SK-N-SH (cell line): ENCODE data around the gene PSIP1. TPM values are rescaled to one million over a fixed set of nuclear protein-coding genes. Genes with fewer than 3 reads are reported as not detected.
A peak's percentile ranks its signal among the peaks of the same experiment; 100 is the strongest.

ENCODE experiments used
- CTCF ChIA-PET: fragments of 300-600, 350-600 bp; formaldehyde crosslinking; extraction: SDS; loops from one replicate; lab custom pipeline; 2021; lab: Yijun Ruan, JAX
- POLR2A ChIA-PET: fragments of 350-600 bp; sonication (Branson Sonifier 250); formaldehyde crosslinking; extraction: SDS; loops from one replicate; lab custom pipeline; 2020; ENCODE audit warnings: antibody characterized with exemption, inconsistent platforms; lab: Yijun Ruan, JAX
- DNase-seq: peaks from one replicate; pipeline ENCODE4 v3.0.0; 2012
- H2AFZ ChIP-seq: fragments of 200-600 bp; sonication (generic); 2 replicates; pipeline ENCODE4 v1.8.1; 2016; ENCODE audit warnings: antibody characterized with exemption, mild to moderate bottlenecking, low read depth
- H3F3A ChIP-seq: fragments of 200-600 bp; sonication (generic); replicated peaks from 2 replicates; pipeline ENCODE3; 2016; ENCODE audit warnings: antibody characterized with exemption, mild to moderate bottlenecking; ENCODE audit not compliant: insufficient read depth
- H3K27ac ChIP-seq, 2 experiments: fragments of 200-500 bp in 1 of 2; fragments of 200-600 bp in 1 of 2; sonication (Bioruptor generic) in 1 of 2; sonication (generic), shearing (Covaris generic) in 1 of 2; 2 replicates each; pipeline versions ENCODE4 v1.5.1 to v1.6.1; 2014 to 2016; ENCODE audit warnings: low read depth in 2 of 2, inconsistent platforms in 1 of 2, low read length in 1 of 2, mild to moderate bottlenecking in 1 of 2, mixed read lengths in 1 of 2
- H3K27me3 ChIP-seq: fragments of 200-600 bp; sonication (generic), shearing (Covaris generic); 2 replicates; pipeline ENCODE4 v1.6.1; 2016; ENCODE audit warnings: mixed run types; ENCODE audit not compliant: insufficient read depth
- H3K36me3 ChIP-seq, 2 experiments: fragments of 200-500 bp in 1 of 2; fragments of 200-600 bp in 1 of 2; sonication (Bioruptor generic) in 1 of 2; sonication (generic) in 1 of 2; replicated peaks in 1 of 2; 2 replicates each; pipeline versions ENCODE3 to v1.5.1; 2014 to 2016; ENCODE audit warnings: low read length in 1 of 2, mild to moderate bottlenecking in 1 of 2; ENCODE audit not compliant: insufficient read depth in 2 of 2, control insufficient read depth in 1 of 2
- H3K4me1 ChIP-seq, 2 experiments: fragments of 200-500 bp in 1 of 2; fragments of 200-600 bp in 1 of 2; sonication (Bioruptor generic) in 1 of 2; sonication (generic), shearing (Covaris generic) in 1 of 2; 2 replicates each; pipeline versions ENCODE4 v1.5.1 to v1.6.1; 2014 to 2016; ENCODE audit warnings: low read depth in 1 of 2, low read length in 1 of 2, mixed run types in 1 of 2; ENCODE audit not compliant: insufficient read depth in 2 of 2, control insufficient read depth in 1 of 2
- H3K4me2 ChIP-seq: fragments of 200-600 bp; sonication (generic), shearing (Covaris generic); 2 replicates; pipeline ENCODE4 v1.6.1; 2017; ENCODE audit warnings: mixed run types
- H3K4me3 ChIP-seq, 2 experiments: fragments of 200-500 bp in 1 of 2; fragments of 200-600 bp in 1 of 2; sonication (Bioruptor generic) in 1 of 2; sonication (generic), shearing (Covaris generic) in 1 of 2; 2 replicates each; pipeline versions ENCODE4 v1.5.1 to v1.8.1; 2014 to 2016; ENCODE audit warnings: low read depth in 2 of 2, inconsistent platforms in 1 of 2, low read length in 1 of 2, mild to moderate bottlenecking in 1 of 2, mixed read lengths in 1 of 2, moderate library complexity in 1 of 2
- H3K79me2 ChIP-seq: fragments of 200-600 bp; sonication (generic); 2 replicates; pipeline ENCODE4 v1.8.1; 2017; ENCODE audit warnings: mild to moderate bottlenecking; ENCODE audit not compliant: insufficient read depth
- H3K9ac ChIP-seq: fragments of 200-600 bp; sonication (generic); 2 replicates; pipeline ENCODE4 v1.6.1; 2017; ENCODE audit warnings: mixed run types
- H3K9me2 ChIP-seq: fragments of 200-600 bp; sonication (generic); 2 replicates; pipeline ENCODE4 v1.6.1; 2017; ENCODE audit warnings: mixed run types
- H3K9me3 ChIP-seq: fragments of 200-600 bp; sonication (generic); 2 replicates; pipeline ENCODE4 v1.6.1; 2017; ENCODE audit warnings: mixed run types, mild to moderate bottlenecking, moderate library complexity
- H4K20me1 ChIP-seq: fragments of 200-600 bp; sonication (generic); 2 replicates; pipeline ENCODE4 v1.6.1; 2017; ENCODE audit warnings: mild to moderate bottlenecking, mixed run types; ENCODE audit not compliant: insufficient read depth
- CHD2 ChIP-seq: fragments of 150-350 bp; IDR thresholded peaks from 2 replicates; pipeline ENCODE4 v1.6.1; 2018; ENCODE audit warnings: low read length; ENCODE audit not compliant: partially characterized antibody
- EP300 ChIP-seq, 2 experiments: IDR thresholded peaks; 2 replicates each; pipeline versions ENCODE4 v1.4.0 to v1.6.1; 2012; ENCODE audit warnings: borderline replicate concordance in 1 of 2, low read depth in 1 of 2, low read length in 1 of 2
- FOXJ3 ChIP-seq: sonication (generic); formaldehyde crosslinking; IDR thresholded peaks from 2 replicates; pipeline ENCODE4 v1.5.1; 2020; ENCODE audit warnings: mild to moderate bottlenecking, missing genetic modification reagents
- GATA2 ChIP-seq: sonication (generic); formaldehyde crosslinking; IDR thresholded peaks from 2 replicates; pipeline ENCODE4 v1.5.0; 2020; ENCODE audit warnings: mild to moderate bottlenecking, missing genetic modification reagents
- MXI1 ChIP-seq: IDR thresholded peaks from 2 replicates; pipeline ENCODE4 v1.6.1; 2012; ENCODE audit warnings: mild to moderate bottlenecking, low read depth, low read length, improper control_type of control experiment
- POLR2AphosphoS5 ChIP-seq: IDR thresholded peaks from 2 replicates; pipeline ENCODE4 v1.6.1; 2012; ENCODE audit warnings: low read depth, low read length
- RCOR1 ChIP-seq: fragments of 150-350 bp; IDR thresholded peaks from 2 replicates; pipeline ENCODE4 v1.6.1; 2017; ENCODE audit warnings: antibody characterized with exemption, low read length
- RXRA ChIP-seq: IDR thresholded peaks from 2 replicates; pipeline ENCODE4 v1.4.0; 2012; ENCODE audit warnings: low read depth, mild to moderate bottlenecking, borderline replicate concordance
- SIN3A ChIP-seq: IDR thresholded peaks from 2 replicates; pipeline ENCODE4 v1.6.1; 2012; ENCODE audit warnings: low read depth, mild to moderate bottlenecking, low read length, moderate library complexity, borderline replicate concordance
- SMC3 ChIP-seq: IDR thresholded peaks from 2 replicates; pipeline ENCODE4 v1.6.1; 2012; ENCODE audit warnings: low read depth, low read length, improper control_type of control experiment
- TAF1 ChIP-seq: IDR thresholded peaks from 2 replicates; pipeline ENCODE4 v1.6.1; 2012; ENCODE audit warnings: low read depth, mild to moderate bottlenecking, low read length, moderate library complexity, borderline replicate concordance
- TCF12 ChIP-seq: IDR thresholded peaks from 2 replicates; pipeline ENCODE4 v1.4.0; 2012
- TEAD4 ChIP-seq: IDR thresholded peaks from 2 replicates; pipeline ENCODE4 v1.4.0; 2012; ENCODE audit warnings: mild to moderate bottlenecking, borderline replicate concordance; ENCODE audit not compliant: insufficient read depth
- YY1 ChIP-seq: IDR thresholded peaks from 2 replicates; pipeline ENCODE4 v1.4.0; 2012; ENCODE audit warnings: low read depth, mild to moderate bottlenecking
- WGBS: methylation state at CpG from one replicate; pipeline ENCODE4 v1.1.6; 2017; ENCODE audit warnings: low lambda C conversion rate; 5-methylcytosine and 5-hydroxymethylcytosine counted together
- polyA plus RNA-seq, 3 experiments: library from polyadenylated mRNA; depleted of rRNA; stranded (reverse); fragments of >200 nt; gene quantifications; 2 replicates each; pipeline ENCODE4 v1.2.3, GENCODE V29; 2012
- TF ChIP-seq, protein P1 (sequence below): fragments of 150-350 bp; IDR thresholded peaks from 2 replicates; pipeline ENCODE4 v1.6.1; 2017; ENCODE audit warnings: antibody characterized with exemption, low read length, low read depth, borderline replicate concordance
- TF ChIP-seq, protein P2 (sequence below): IDR thresholded peaks from 2 replicates; pipeline ENCODE4; 2012

PSIP1 gene
- polyA plus RNA-seq, 1 of the 3 experiments (the other 2 are of a cell fraction) = 21.0 TPM

GRCh38 chr9:15484802-15485201, 26.0 kb downstream of the PSIP1 start:
- peaks cover 32 to 46% of the 10 kb centered on the region in 2 experiments for H3K36me3 ChIP-seq

GRCh38 chr9:15482146-15482545, 28.6 kb downstream of the PSIP1 start:
- Histone ChIP-seq H3K9me2 (no peaks in the 10 kb centered on the region; the same call in 1 of the 2 replicates), H3K4me1 (peaks cover 4 to 8% of the 10 kb centered on the region in 2 experiments; a peak in 3 of 4 replicates), H3K4me2 (no peak overlapping the region), H2AFZ (no peak overlapping the region), H3K79me2 (no peaks in the 10 kb centered on the region; the same call in 1 of the 2 replicates), H4K20me1 (0 out of 2 replicates have a peak, but pooled peaks cover 3% of the 10 kb centered on the region), H3K27me3 (no peaks in the 10 kb centered on the region), H3K36me3 (peaks cover 52 to 55% of the 10 kb centered on the region in 2 experiments), H3K9ac (no peak overlapping the region), H3F3A (peaks cover 29% of the 10 kb centered on the region), H3K9me3 (no peaks in the 10 kb centered on the region), H3K27ac (peak overlapping the region in 1 of 2 experiments; percentile 12; a peak in 1 of 4 replicates), H3K4me3 (no peak overlapping the region)
- no peak for DNase-seq
- ChIA-PET POLR2A (no interaction called here), CTCF (interaction anchor here (0.9 kb wide), 3 partner anchors 14 to 70 kb away, joined by 3 to 4 read pairs (median 3); no protein-coding TSS in a partner anchor)
- TF ChIP-seq POLR2AphosphoS5 (no peak), RCOR1 (0 out of 2 replicates have a peak, but pooled peaks have one; percentile 21), GATA2 (CRISPR knock-in tag) (peak; percentile 77), SIN3A (no peak)
- WGBS = 65% methylated on average over 1 of the region's 1 CpG

More at GRCh38 chr9:15484802-15485201, 26.0 kb downstream of the PSIP1 start:
- Histone ChIP-seq H3K4me1 (peaks cover 4 to 8% of the 10 kb centered on the region in 2 experiments; a peak in 3 of 4 replicates), H3K9me3 (no peaks in the 10 kb centered on the region), H3K27me3 (no peaks in the 10 kb centered on the region), H3K27ac (no peak overlapping the region)
- TF ChIP-seq SMC3 = no peak
- no peak for TF ChIP-seq FOXJ3 (CRISPR knock-in tag)
- TF ChIP-seq EP300 (IDR thresholded peaks at IDR 0.05; ENCODE audit: borderline replicate concordance in 1 of 2, low read depth in 1 of 2, low read length in 1 of 2) = no peak
- TF ChIP-seq CHD2 = no peak
- TF ChIP-seq, protein P1, sequence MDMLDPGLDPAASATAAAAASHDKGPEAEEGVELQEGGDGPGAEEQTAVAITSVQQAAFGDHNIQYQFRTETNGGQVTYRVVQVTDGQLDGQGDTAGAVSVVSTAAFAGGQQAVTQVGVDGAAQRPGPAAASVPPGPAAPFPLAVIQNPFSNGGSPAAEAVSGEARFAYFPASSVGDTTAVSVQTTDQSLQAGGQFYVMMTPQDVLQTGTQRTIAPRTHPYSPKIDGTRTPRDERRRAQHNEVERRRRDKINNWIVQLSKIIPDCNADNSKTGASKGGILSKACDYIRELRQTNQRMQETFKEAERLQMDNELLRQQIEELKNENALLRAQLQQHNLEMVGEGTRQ = no peak
- TF ChIP-seq, protein P2, sequence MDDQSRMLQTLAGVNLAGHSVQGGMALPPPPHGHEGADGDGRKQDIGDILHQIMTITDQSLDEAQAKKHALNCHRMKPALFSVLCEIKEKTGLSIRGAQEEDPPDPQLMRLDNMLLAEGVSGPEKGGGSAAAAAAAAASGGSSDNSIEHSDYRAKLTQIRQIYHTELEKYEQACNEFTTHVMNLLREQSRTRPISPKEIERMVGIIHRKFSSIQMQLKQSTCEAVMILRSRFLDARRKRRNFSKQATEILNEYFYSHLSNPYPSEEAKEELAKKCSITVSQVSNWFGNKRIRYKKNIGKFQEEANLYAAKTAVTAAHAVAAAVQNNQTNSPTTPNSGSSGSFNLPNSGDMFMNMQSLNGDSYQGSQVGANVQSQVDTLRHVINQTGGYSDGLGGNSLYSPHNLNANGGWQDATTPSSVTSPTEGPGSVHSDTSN = no peak
- no peak for TF ChIP-seq MXI1
- TF ChIP-seq YY1 = no peak
- no peak for TF ChIP-seq TCF12
- no peak for TF ChIP-seq TEAD4
- TF ChIP-seq RXRA = no peak
- TF ChIP-seq TAF1 = no peak
- TF ChIP-seq, all 33 proteins: peak for 0
- Histone ChIP-seq H2AFZ (no peak overlapping the region), H3K4me3 (no peak overlapping the region), H3K9ac (no peak overlapping the region), H3F3A (peaks cover 22% of the 10 kb centered on the region), H3K79me2 (peaks cover 12% of the 10 kb centered on the region; the same call in 1 of the 2 replicates), H3K9me2 (no peaks in the 10 kb centered on the region), H4K20me1 (0 out of 2 replicates have a peak, but pooled peaks cover 3% of the 10 kb centered on the region), H3K4me2 (no peak overlapping the region)
- ChIA-PET CTCF (interaction anchor here (0.7 to 1.1 kb wide), 3 partner anchors 11 to 187 kb away, joined by 3 to 4 read pairs (median 3); no protein-coding TSS in a partner anchor), POLR2A (no interaction called here)
- 98% methylated on average over 6 of the region's 6 CpGs for WGBS
- DNase-seq = no peak
